Stimulated activated CD8-positive, alpha-beta memory T cell treated with anti-CD3 and anti-CD28 coated beads, Interleukin-7, amount 100 ng/mL, for 4 hours (primary cell): Measurements from ENCODE around the gene PADI4.
"Not testable (repeated sequence)": the region's sequence is repeated elsewhere in the genome, so short reads cannot be mapped to it uniquely, and the experiment has no call there.

Source experiments
- DNase-seq, 2 donors: peaks; one replicate each; pipeline ENCODE4 v3.0.0-alpha.2; 2020; ENCODE audit warnings: low read depth in 2 of 2

Gene PADI4

DNA sequence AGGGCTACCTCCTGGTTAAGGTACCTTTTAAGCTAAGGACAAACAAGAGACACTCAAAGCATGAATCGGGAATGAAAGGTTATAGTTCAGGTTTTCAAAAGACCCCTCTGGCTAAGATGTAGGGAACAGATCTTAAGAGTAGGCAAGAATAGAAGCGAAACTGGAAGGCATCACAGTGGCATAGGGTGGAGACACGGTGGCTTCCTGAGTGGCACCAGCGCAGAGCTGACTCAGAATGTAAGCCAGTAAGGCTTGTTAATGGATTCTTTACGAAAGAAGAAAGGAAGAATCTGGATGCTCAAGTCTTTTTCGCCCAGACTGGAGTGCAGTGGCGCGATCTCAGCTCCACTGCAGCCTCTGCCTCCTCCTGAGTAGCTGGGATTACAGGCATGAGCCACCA is 85.2 kb downstream of the PADI4 start:
- no peak for DNase-seq

DNA sequence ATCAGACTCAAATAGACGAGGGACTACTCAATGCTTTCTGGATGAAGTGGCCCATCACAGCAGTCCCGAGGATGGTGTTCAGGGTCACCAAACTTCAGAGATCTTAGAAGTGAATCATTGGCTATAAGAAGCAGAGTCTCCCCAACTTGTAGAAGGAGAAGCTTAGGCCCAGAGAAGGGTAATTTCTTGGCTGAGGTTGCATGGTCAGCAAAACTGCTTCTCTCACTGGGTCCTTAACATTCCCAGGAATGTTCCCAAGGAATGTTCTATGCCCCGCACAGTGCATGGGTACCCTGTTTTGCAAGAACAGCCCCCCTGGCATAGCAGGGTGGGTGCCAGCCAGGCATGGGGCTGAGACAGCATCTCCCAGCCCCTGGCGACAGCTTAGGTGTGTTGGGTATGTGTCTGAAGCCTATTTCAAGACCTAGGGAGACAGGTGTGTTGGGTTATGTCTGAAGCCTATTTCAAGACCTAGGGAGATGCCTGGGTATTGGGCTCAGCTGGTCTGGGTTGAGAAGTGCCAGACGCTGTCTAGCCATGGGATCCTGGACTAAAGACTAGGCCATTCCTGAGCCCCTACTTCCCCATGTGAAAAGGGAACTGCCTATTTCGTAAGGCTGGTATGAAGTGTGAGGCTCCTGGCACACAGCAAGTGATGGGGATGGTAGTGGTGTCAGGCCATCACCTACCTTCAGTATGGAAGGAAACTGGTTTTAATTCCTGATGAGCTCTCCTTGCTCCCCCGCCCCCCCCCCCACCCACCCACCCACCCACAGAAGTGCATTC is 90.1 kb downstream of the PADI4 start:
- DNase-seq, result no peak

DNA sequence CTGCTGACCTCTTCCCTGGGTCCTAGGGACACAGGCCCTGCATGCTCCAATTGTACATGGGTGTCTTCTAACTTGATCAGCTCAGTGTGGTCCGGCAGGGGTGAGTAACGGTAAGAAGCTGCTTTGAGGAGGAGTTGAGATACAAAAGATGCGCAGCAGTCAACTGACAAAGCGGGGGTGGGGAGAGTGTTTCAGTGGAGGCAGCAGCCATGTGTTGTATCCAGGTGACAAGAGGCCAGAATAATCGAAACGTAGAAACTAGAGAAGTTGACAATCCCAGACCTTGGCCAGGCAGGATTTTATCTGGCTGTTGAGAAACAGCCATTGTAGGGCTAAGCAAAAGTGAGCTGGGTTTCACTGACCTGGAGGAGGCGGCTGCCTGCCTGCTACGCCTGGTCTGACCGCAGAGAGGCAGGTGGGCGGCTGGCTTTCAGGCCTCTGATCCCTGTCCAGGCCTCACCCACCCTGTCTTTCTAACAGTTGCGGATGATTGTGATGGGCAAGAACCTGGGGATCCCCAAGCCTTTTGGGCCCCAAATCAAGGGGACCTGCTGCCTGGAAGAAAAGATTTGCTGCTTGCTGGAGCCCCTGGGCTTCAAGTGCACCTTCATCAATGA is 92.8 kb downstream of the PADI4 start:
- DNase-seq, result no peak

DNA sequence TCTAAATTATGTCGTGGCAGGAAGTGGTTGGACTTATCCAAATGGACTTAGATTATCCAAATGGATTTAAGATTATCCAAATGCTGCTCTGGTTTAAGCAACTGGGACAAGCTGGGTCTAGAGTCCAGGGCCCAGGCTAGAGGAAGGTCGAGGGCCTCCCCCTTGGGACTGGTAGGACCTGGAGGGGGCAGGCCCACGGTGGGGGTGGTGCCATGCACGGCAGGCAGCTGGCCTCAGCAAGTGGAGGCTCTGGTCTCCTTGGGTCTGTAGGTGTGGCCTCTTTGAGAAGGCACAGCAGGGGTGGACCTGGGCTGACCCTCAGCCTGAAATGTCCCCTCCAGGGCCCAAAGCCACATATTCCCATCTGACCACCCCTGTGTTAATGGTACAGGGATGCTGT is 93.8 kb downstream of the PADI4 start:
- no peak for DNase-seq

DNA sequence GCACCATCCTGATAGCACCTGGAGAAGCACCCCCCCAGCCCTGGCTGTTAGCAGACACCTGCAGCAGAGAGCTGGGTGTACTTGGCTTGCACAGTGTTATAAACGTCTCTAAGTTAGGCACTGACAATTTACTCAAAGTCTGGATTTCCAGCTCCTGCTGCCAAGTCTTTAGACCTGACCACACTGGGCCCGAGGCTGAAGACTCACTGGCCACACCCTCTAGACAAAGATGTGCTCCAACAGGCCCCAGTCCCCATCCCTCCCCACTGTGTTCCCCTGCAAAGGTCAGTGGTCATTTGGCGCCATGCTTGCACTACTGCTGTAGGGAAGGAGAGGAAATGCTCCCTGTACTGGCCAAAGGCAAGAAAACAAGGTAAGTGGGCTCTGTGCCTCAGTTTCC is 95.1 kb downstream of the PADI4 start:
- no peak for DNase-seq

DNA sequence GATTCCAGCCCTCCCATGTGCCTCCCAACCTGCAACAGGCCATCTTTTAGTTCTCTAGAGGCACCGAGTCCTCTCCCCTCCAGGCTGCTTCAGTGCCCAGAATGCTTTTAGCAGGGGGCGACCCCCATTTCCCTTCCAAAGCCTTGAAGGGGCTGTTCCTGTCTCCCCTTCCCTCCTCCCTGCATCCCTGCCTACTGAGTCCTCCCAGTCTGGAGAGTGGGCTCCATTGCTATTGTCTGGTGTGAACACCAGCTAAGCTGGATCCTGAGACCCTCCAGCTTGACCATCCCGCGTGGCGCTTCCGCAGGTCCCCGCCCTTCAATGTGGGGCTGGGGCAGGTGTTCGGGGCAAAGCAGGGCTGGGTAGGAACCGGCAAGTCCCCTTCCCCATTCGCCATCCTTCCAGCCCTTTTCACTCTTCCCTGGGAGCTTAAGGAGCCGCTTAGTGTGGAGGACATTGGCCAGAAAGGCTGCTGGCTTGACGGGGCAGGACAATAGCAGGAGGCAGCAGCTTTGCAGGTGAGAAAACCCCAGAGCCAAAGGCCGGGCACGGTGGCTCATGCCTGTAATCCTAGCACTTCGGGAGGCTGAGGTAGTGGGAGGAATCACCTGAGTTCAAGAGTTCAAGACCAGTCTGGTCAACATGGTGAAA is 96.2 kb downstream of the PADI4 start:
- DNase-seq, result no peak

DNA sequence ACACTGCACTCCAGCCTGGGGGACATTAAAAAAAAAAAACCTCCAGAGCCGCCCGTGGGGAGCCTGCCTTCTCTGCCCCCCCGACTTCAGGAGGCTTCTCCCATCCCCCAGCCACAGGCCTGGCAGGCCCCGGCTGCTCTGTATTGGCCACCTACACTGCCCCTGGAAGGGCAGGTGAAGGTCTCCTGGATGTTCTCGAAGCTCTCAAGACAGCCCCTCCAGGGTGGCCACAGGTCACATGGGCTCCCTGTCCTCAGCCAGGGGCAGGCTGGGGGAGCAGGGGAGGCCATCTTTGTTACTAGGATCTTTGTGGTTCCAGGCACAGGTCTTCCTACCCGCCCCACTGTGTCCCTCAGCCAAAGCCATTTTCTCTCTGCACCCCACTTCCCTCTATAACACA is 96.8 kb downstream of the PADI4 start:
- DNase-seq, result no peak

DNA sequence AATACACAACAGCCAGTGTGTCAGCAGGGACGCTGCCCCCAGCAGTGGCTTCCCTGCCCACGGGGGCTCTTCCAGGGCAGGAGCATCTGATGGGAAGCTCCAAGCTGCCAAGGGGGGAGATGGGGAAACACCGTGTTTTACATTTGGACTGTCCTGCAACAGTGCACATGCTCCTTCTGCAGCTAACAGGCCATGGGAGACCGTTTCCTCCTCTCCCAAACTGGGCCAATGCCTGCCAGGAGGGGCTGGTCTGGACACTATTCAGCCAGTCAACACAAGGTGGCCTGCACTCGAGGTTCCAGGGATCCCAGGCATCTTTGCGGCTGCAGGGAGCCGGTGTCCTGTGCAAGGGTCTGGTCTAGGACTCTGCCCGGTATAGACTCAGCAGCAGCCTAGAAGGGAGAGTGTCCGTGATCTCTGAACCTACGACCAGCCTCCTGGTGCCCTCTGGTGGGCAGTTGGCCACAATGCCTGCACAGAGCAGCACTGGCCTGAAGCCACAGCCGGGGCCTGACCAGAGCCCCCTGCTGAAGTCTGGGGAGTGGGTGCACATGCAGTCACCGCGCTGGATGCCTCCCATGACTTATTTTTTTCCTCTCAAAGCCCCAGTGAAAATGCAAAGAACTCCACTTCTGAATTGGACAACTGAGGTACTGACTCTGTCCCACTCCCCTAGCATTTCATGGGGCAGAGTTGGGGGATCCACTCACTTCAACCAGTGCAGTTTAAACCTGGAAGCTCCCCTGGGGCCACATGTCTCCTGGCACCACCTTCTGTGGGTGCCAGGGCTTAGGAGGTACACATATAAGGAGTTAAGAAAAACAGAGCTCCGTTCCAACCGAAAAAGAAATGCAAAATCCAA is 98.1 kb downstream of the PADI4 start:
- no peak for DNase-seq

DNA sequence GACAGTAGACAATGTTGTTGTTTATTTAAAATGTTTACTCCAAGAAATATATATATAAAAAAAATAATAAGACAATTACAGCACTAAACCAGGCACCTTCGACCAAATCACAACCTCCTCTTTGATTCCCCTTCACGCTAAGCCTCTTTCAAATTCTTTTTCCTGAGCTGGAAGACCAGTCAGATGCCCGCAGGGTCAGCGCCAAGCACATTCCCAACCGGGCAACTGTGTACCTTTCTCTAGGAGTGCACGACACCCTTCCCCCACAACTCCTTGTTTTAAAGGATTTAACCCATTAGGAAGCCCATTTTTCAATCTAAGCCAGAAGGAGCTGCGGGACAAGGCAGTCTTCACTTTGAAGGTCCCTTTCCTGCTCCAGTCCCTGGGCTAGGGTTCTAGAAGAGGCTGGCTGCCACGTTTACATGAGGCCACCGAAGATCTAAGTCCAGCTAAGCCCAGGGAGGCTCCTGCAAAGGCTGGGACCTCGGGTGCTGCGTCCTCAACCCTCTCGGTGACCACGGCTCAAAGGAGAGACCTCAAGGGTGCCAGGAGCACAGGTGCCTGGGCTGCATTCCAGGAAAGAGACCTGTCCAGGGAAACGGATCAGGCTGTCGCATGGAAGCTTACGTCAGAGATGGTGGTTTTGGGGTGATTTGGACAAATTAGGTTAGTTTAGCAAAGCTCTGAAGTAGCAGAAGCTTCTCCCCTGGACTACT is 98.9 kb downstream of the PADI4 start:
- DNase-seq, result not testable (repeated sequence)

DNA sequence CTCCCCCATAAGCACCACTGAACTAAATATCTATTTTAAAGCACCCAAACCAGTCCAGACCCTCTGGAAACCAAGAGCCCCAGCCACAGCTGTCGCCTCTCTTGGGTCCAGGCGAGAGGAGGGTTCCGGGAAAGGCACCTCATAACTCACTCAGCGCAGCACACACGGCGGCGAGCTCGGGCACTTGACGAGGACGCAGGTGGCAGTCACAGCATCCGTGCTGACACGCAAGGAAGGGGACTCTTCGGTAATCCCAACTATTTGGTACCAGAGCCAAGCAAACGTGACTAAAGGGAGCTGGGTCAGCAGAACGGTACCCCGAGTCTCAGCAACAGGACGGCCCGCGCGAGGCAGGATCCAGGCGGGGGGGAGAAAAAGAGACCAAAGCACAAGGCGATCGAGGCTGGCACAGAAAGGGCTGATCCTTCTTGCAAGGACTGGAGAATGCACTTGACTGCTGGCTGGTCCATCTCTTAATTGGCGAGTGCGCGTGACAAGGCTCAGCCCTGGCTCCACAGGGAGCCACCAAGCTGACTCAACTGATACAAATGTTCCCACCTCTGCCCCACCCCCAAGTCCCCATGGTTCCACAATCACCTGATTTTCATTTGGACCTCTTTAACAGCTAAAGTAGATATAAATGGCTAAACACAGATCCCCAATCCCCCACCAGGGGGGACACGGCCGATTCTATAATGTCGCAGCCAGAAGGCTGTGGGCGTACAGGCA is 100.0 kb downstream of the PADI4 start:
- not testable (repeated sequence) for DNase-seq

DNA sequence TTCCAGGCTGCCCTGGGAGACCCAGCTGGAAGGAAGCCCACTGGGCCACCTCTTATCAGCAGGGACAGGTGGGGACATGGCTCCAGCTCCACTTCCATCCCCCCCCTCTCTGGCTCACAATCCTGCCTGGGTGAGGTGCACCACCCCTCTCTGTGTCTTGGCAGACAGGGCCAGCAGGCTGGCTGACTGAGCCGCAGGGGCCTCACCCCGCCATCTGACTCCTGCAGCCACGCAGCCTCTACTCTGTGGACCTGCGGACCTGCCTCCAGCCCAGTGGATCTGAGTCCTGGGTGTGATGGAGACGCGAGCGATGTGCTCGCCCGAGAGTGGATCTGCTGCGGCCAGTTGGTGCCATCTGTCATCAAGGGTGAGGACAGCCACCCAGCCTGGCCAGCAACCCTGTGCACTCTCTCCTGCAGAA is 101.4 kb downstream of the PADI4 start:
- DNase-seq, result no peak

DNA sequence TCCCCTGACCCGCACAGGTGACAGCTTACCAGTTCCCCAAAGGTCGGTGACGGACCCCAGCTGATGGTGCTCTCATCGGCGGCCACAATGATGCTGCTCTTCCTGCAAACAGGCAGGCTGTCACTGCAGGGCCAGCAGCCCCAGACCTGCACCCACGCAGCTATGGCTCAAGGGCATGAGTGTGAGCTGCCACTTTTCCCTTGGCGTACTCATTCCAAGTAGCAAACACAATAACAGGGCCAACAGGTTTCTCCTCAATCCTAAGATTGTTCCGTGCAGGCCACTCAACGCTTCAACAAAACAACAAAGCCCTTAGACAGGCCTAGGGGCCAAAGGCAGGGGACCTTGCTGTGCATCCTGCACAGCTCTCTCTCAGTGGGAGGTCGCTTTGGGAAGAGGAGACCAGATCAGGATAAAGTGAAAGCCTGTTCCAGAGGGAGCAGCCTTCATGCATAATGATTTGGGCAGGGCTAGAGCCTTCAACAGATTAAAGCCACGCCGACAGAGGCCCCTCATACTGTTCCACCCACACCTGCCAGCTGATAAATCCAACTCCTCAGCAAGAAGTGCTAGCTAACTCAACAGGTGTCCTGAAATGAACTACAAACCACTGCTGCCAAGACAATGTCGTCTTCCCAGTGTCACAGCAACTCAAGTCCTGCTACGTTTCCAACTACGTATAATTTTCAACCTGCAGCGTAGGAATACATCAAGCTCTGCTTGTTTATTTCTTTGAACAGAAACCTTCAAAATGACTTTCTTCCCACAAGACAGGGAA is 104.3 kb downstream of the PADI4 start:
- DNase-seq, result no peak
